ENCODE results near the gene NEU3.
A peak's percentile ranks its signal among the peaks of the same experiment; 100 is the strongest.

DNA sequence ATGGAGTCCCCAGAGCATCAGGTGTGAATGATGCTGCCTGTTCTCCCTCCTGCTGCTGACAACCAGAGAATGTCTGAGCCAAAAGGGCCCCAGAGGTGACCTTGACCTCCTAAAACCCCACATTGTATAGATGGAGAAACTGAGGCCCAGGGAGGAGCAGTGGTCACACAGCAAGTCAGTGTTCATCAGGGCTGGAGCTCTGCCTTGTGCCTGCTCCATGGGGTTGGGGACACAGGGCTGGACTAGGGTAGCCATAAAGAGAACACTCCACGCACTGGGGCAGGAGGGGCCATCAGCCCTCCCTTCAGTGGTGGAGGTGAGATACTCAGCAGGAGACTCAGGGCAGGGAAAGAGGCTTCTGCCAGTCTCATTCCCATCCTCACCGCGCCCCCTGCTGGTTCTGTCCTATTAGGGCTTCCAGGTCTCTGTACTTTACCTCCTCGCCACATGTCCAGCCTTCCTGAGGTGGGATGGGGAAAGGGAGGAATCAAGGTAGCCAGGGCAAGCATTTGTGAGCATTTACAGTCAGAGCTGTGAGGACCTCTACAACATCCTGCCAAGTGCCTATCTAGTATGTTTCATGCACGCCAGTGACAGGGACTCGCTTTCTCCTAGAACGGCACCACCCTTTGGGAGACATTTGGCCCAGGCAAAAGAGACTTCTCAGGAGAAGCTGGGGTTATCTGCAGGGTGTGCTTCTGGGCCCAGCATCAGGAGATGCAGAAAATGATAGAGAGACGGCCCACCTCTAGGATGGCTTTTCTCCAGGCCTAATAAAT lies 43.2 kb downstream of the NEU3 start:
- TF ChIP-seq, protein P1, sequence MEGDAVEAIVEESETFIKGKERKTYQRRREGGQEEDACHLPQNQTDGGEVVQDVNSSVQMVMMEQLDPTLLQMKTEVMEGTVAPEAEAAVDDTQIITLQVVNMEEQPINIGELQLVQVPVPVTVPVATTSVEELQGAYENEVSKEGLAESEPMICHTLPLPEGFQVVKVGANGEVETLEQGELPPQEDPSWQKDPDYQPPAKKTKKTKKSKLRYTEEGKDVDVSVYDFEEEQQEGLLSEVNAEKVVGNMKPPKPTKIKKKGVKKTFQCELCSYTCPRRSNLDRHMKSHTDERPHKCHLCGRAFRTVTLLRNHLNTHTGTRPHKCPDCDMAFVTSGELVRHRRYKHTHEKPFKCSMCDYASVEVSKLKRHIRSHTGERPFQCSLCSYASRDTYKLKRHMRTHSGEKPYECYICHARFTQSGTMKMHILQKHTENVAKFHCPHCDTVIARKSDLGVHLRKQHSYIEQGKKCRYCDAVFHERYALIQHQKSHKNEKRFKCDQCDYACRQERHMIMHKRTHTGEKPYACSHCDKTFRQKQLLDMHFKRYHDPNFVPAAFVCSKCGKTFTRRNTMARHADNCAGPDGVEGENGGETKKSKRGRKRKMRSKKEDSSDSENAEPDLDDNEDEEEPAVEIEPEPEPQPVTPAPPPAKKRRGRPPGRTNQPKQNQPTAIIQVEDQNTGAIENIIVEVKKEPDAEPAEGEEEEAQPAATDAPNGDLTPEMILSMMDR (IDR thresholded peaks at IDR 0.05) = peak; percentile 29 to 73 (median 72)
- TF ChIP-seq POLR2A (IDR thresholded peaks at IDR 0.05) = no peak
- no peak for TF ChIP-seq POLR2AphosphoS5 (IDR thresholded peaks at IDR 0.05)

Data from prostate gland (tissue), 2 donors.